GM18858 (cell line): Measurements from ENCODE around the gene SAFB.
"Not testable (repeated sequence)": the region's sequence is repeated elsewhere in the genome, so short reads cannot be mapped to it uniquely, and the experiment has no call there.

Experiments used
- ATAC-seq: cut with Tn5 transposase; IDR thresholded peaks from one replicate; pipeline ENCODE4 v1.9.1; 2021; ENCODE audit not compliant: unreplicated experiment

Gene SAFB

GRCh38 chr19:5696196-5697021 lies 73.5 kb downstream of the SAFB start:
- ATAC-seq: no peak

- ATAC-seq: no peak
Measured at GRCh38 chr19:5697022-5697889, 74.4 kb downstream of the SAFB start.

- no peak for ATAC-seq
Measured at GRCh38 chr19:5697890-5698634, 75.2 kb downstream of the SAFB start.

- no peak for ATAC-seq
Measured at GRCh38 chr19:5698635-5699422, 75.9 kb downstream of the SAFB start.

GRCh38 chr19:5700455-5701092 lies 77.7 kb downstream of the SAFB start:
- no peak for ATAC-seq

GRCh38 chr19:5702053-5702410 lies 79.1 kb downstream of the SAFB start:
- not testable (repeated sequence) for ATAC-seq

- no peak for ATAC-seq
Measured at GRCh38 chr19:5703819-5704818, 81.2 kb downstream of the SAFB start.

GRCh38 chr19:5705552-5705951 lies 82.7 kb downstream of the SAFB start:
- ATAC-seq: no peak

GRCh38 chr19:5706876-5707573 lies 84.1 kb downstream of the SAFB start:
- ATAC-seq: no peak

- ATAC-seq: no peak
Measured at GRCh38 chr19:5707576-5708575, 85.0 kb downstream of the SAFB start.

- no peak for ATAC-seq
Measured at GRCh38 chr19:5711025-5711424, 88.1 kb downstream of the SAFB start.

GRCh38 chr19:5711713-5712161 lies 88.9 kb downstream of the SAFB start:
- ATAC-seq: no peak

GRCh38 chr19:5713228-5713627 lies 90.3 kb downstream of the SAFB start:
- ATAC-seq: no peak

- ATAC-seq: no peak
Measured at GRCh38 chr19:5714816-5715215, 91.9 kb downstream of the SAFB start.

- ATAC-seq: no peak
Measured at GRCh38 chr19:5717215-5717935, 94.5 kb downstream of the SAFB start.
